ENCODE data around the gene SORCS3.

The SORCS3 gene

DNA sequence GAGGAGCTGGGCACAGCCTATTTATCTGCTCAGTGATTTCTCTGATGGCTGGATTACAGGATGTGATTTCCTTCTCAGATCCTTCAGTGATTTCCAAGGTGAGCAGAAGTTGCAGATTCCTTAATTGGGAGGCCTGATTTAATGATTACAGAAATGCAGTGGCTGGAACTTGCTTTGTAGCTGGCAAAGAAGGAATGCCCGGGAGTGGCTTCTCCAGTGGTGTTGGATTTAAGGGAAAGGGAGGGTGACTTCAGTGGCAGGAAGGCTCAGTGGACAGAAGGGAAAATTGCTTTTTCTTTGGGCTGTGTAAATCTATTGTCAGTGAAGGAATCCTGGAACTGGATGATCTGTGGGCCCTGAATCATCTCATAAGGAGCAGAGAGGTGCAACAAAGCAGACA is 5.1 kb downstream of the SORCS3 start:
- no peak for DNase-seq (ENCODE audit: low read depth)

DNA sequence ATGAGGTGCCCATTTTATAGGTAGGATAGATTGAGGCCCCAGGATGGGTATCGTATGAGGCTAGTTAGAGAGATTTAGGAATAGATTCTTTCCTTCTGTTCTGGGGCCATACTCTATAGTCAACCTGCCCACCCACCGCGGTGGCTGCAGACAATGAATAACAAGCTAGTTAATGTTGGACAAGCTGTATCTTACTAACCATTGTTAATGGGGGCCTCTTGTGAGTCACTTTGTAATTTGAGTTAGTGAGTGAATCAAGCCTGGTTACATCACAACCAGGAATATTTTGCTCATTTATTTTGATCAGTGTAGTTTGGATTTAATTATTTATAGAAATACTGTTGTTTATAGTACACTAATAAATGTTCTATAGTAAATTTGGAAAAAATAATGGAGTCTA is 7.3 kb downstream of the SORCS3 start:
- no peak for DNase-seq (ENCODE audit: low read depth)

DNA sequence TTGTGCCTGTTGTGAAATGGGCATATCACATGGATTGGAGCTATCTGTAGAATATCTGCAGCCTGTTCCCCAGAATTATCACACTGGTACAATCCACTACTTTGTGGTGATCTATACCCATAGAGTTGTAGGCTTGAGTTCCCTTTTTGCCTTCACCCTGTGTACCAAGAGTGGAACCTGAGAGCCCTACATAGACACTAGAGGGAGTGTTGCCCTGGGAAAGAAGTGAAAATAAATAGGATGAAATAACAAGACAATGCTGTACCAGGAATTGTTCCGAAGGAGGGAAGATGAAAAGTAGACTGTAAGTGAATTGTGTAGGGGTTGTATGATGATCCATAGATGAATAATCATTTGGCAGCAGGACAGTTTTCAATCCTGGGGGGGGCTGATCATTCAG is 9.0 kb downstream of the SORCS3 start:
- no peak for DNase-seq (ENCODE audit: low read depth)

DNA sequence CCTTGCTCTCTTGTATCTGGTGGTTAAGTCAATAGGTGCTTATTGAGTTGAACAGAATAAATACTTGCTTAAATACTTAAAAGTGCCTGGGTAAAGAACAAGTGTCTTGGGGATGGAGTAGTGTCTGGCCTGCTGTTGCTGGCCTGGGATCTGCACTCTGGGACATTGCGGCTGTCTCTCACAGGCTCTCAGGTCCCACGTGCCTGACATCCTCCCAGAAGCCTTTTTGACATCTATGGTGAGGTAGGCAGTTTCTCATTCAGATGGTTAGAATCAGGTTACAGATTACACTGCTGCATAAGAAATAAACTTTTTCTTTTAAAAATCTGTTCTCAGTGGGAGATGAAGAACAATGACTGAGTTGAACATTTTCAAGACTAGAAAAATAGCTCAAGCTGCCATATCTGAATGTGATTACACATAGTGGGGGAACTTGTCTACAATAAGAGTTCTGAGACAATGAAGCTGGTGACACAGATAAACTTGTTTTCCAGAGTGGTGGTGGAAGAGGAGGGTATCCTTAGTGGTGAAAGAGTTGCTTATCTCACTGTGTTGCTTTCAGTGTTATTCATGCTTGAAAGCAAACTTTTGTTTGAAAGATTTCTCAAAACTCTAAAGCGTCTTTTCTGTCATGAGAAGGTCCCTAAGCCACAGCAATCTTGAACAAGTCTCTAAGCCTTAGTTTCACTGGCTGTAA is 9.7 kb downstream of the SORCS3 start:
- no peak for DNase-seq (ENCODE audit: low read depth)

DNA sequence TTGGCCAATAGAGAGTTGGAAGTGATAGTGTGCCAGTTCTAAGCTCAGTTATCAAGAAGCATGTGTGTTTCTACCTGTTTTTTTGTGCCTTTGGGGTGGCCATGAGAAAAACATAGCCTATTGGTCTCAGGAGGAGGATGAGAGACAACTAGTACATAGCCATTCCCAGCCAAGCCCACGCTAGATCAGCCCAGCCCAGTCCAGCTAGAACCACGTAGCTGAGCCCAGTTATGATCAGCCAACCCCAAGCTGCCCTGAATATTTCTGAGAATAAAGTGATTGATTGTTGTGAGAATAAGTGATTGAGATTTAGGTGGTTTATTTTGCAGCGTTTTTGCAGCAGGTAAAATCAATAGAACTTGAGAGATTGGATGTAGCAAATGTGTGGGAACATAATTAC is 15.9 kb downstream of the SORCS3 start:
- no peak for DNase-seq (ENCODE audit: low read depth)

DNA sequence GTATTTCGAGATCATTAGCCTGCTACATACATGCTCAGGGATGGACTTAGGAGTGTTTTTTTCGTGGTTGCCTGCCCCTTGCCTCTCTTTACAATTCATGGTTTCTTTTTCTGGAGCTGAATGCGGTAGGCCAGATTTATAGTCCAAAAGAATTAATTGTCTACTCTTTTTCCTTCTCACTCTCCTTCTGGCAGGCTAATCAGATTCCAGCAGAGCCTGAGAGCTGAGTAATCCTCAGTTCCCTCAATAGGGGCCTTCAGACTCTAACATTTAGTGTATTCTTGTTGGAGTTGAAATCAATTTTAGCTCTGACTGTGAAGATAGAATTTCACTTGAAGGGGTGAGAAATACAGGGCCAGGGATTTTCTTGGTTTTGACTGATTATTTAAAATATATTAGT is 16.4 kb downstream of the SORCS3 start:
- no peak for DNase-seq (ENCODE audit: low read depth)

DNA sequence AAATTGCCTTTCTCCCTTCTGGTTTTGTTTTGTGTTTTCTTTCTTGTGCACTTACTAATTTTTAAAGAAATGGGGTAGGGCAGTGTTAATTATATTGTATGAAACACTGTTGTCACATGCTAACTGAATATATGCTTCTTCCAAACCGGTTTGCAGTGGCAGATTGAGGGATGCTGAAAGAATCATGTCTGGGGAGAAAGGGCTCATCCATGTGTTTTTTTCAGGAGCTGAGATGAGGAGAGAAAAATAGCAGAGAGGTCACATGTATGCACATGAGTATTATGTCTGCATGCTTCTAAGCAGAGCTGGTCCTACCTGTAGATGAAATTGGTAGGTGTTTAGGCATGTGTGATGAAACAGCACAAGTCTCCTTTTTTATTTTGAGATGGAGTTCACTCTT is 17.0 kb downstream of the SORCS3 start:
- DNase-seq (ENCODE audit: low read depth) = no peak

DNA sequence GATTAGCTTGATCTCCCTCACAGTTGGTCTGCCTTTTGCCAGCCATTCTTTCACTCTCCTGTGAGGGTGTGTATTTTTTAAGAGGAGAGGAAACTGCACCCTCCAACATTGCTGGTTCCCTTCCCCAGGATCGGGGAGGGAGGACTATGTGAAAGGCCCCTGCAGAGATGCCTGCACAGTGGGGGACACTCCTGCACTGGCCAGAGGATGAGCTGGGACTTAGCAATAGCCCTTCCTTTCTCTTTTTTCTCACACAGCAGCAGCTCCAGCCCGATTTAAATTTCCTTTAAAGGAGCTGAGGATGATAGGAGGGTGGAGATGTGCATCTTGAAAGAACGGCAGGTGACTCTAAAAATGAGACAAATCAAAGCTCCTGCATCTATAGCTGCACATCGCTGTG is 18.7 kb downstream of the SORCS3 start:
- DNase-seq (ENCODE audit: low read depth) = no peak

DNA sequence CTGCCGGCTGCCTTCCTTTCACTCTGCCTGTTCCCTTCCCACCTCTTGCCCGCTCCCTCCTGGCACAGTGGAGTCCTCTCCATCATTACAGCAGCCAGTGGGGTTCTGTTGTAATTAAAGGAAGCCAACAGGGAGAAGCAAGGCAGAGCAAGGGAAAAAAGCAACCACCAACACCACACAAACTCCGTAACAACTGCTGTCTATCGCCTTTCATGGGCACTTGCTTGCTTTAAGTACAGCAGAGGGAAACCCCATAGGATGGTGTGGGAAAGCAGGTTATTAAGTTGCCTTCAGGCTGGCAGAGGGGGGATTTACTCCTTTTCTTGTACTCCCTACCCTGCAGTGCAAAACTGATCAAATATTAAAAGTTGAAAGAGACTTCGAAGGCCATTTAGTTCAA is 22.0 kb downstream of the SORCS3 start:
- DNase-seq (ENCODE audit: low read depth) = no peak

DNA sequence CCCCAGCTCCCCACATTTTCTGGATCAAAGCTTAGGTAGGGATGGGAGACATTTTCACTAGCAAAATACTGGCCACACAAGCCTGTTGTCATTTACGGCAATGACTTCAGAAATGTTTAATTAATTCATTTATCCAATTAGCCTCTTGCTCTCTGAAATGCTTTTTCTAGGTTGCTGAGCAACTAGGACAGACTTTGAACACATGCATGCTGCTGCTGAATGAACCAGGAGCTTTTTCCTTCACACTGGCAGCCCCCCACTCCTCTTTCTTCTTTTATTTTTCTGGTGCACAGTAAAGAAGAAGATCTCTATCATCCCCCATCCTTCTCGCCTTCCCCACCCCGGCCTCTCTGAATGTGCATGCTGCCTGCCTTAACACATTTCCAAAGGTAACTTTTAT is 22.5 kb downstream of the SORCS3 start:
- DNase-seq (ENCODE audit: low read depth) = no peak

DNA sequence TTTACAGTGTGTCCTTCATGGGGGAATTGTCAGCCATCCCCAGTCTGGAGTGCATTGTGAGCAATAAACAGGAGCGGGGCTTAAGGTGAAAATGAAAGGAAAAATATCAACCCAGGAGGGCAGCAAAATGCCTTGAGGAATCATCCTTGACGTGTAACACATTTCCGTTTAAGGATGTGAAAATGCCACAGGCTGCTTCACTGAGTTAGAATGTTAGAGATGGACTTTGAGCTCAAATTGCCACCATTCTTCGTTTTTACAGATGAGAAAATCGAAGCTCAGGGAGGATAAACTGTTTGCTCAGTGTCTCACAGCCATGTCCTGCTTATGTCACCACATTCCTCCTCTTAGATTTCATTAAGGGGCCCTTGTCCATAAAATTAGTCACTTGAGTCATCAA is 23.1 kb downstream of the SORCS3 start:
- no peak for DNase-seq (ENCODE audit: low read depth)

DNA sequence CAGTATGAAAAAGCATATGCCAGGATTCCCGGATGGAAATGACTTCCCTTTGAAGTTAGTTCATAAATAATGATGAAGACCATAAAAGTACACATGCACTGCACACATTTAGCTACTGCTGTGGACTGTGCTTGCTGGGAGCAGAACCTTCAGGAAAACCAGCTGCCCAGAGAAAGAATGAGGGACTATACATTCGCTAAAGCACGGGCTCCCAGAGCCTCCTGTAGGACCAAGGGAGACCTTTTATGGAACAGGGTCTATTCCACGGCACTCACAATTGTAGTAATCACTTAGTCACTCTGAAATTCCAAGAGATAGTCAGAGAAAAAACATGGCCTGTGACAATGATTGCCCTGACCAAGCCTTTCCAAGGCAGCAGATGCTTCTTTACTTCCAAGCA is 24.1 kb downstream of the SORCS3 start:
- DNase-seq (ENCODE audit: low read depth) = no peak

DNA sequence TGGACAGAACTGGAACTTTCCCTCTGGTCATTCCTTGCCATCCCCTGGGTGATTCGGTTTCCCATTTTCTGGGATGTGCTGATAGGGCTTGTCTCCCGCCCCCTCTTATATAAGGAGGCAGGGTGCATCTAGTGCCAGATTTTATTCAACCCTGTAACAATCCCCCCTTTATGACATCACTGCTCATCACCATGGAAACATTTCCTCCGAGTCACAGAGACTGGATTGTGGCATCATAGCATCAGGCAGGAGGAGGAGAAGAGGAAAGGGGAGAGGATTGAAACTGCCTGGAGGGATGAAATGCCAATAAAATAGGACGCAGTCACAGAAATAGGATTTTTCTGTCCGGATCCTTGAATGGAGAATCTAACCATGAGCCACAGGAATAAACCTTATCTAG is 25.0 kb downstream of the SORCS3 start:
- DNase-seq (ENCODE audit: low read depth) = no peak

DNA sequence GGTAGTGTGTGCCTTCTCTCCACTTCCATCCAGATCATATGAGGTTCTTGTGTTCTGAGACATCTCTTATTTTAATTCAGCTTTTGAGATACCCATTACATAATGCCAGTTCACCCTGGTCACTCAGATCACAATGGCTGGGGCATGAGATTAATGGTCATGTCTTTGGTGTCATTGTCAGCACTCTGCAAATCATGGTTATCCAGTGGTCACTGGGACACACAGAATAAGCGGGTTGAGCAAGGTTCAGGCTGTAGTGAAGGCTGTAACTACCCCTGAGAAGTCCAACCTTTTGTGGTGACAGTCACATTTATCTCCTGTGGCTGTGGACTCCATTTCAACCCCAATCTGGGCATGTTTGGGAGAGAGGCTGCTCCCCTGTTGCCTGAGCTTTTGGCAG is 35.8 kb downstream of the SORCS3 start:
- DNase-seq (ENCODE audit: low read depth) = no peak

DNA sequence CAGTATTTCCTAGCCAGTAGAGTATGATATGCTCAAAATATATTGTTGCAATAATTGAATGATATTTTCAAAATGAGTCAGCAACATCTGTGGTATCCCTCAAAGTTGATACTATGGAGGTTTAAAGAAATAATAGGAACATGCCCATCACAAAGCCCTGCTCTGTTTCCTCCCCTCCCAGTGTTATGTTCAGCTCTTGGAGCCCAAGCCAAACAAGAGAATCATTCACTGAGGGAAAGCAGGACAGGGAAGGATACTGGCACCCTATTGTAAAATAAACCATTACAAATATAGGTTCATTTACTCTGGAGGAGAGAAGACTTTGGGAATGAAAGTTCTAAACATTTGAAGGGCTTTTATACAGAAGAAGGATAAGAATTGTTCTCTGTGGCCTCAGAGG is 37.6 kb downstream of the SORCS3 start:
- no peak for DNase-seq (ENCODE audit: low read depth)

DNA sequence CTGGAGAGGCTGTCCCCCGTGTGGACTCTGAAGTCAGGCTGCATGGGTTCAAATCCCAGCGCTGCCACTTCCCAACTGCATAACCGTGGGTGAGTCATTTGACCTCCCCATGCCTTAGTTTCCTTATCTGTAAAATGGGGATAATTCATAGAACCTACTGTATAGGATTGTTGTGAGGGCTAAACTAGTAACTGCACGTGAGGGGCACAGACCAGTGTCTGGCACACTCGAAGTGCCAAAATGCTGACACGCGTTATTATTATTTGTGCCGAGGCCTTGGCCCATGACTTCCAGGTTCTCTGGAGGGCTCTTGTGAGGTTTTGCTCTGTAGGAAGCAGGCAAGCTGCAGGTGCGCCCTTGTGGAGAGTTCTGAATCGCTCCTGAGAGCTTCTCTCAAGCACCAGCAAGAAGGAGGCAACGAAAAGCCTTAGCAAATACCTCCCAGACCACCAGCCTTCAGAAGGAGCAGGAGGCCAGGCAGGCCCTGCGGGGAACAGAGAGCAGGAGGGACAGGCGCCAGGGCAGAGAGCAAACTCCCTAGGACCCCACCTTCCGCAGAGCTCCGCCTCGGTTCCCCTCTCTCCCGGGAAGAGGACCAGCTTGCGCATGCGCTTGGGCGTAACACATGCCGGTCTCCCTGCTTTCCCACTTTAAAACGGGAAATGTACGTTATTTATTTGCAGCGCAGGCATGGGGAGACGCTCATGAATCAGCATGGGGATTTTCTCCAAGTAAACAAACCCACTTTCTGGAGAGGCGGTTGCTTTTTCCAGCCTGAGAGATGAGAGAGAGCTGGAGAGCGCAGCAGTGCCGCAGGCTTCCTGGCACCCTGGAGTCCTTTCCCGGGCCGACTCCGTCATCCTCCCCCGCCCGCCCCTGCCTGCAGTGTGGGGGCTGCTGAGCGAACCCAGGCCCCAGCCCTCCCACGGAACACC is 39.6 kb downstream of the SORCS3 start:
- DNase-seq (ENCODE audit: low read depth) = no peak

DNA sequence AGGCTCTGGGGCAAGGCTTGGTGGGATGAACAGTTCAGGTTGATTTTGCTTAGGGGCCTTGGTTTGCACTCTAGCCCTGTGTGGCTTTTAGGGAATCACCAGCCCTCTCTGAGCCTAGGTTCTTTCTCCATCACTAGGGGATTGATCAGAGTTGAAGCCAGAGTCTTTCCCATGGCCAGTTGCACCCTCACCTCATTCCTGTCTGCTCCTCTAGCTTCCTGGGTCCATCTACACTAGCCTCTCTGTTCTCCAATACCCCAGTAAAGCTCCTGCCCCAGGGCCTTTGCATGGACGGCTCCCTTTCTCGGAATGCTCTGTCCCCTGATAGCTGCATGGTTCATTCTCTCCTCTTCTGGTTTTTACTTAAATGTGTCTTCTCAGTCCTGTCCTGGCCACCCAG is 40.4 kb downstream of the SORCS3 start:
- DNase-seq (ENCODE audit: low read depth) = no peak

DNA sequence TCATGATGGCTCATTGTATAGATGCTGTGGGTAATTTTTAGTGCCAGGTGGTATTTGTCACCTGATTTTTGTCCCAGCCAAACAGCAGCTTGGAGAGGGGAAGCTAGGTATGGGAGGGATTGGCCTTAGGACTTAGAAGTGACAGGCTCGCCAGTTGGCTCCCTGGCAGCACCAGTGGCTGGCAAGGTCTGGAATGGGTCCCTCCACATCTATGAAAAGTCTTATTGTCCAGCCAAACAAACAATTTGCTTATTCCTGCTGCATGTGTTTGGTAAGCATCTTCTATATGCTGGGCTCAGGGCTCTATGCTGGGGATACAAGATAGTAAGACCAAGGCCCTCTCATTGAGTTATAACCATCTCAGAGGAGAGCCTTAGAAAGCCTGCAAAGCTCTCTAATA is 42.5 kb downstream of the SORCS3 start:
- no peak for DNase-seq (ENCODE audit: low read depth)

DNA sequence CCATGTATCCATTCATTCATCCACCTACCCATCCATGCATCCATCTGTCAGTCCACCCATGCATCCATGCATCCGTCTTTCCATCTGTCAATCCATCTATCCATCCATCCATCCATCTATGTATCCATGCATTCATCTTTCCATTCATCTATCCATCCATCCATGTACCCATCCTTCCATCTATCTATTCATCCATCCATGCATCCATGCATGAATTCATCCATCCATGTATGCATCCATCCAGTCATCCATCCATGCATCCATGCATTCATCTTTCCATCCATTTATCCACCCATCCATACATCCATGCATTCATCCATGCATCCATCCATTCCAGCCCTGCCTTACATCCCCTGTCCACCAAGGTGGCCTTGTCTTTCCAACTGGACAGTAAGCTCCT is 45.7 kb downstream of the SORCS3 start:
- no peak for DNase-seq (ENCODE audit: low read depth)

DNA sequence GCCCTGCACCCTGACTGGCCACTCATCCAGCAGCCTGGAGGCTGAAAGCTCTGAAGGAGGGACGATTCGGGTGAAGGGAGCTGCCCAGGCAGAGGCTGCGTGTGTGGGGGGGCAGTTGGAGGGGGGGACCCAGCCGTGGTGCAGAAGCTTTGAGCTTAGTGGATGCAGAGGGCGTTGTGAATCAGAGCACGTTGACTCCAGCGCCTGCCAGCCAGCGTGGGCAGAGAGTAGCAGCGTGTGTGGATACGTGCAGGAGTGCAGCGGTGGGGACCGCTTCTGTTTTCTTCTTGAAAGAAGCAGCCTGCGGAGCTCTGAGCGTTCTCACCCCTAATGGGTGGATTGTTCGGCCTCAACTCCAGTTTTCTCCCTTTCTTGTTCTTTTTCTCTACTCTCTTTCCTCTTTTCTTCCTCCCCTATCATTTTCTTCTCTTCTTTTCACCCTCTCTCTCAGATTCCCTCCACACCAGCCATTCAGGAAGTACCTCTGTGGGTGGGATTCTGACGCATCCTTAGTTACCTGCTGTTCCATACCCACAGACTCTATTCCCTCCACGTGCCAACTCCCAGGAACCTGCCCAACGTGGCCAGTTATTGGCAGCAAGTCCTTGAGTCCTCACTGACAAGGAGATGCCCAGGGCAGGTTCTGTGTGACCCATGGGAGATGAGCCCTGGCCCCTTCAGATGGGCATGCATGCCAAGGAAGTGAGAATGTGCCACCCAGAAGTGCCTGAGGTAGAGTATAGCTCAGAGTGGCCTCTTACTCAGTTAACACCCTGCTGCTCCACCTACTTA is 47.4 kb downstream of the SORCS3 start:
- DNase-seq (ENCODE audit: low read depth) = no peak

DNA sequence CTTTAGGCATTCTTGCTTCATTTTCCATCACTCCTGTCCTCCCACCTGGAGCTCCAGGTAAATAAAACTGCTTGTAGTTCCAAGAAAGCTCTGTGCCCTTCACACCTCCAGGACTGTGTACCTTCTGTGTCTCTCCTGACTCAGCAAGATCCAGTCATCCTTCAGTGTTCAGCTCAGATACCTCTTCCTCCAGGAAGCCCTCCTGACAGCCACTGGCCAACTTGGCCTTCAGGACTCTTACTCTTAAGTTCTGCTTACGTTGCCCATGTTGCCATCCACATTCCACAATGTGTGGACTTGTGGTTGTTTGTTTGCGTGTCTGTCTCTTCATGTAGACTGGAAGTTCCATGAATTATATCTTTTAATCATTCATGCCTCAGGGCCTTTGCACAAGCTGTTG is 48.0 kb downstream of the SORCS3 start:
- no peak for DNase-seq (ENCODE audit: low read depth)

DNA sequence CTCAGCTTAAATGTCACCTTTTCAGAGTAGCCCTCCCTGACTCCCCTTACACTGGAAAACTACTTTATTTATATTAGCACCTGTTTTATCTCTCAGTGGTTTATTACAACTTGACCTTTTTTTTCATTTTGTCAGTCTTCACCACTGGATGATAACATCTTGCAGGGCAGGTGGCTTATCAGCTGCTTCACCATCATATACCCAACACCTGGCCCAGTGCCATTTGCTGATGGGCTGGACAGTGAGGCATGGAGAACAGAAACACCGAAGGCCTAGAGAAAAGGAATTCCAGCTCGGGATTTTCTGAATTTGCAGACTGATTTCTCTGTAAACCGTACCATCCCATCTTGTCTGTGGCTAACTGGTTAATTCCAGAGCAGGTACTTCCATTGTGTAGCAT is 48.5 kb downstream of the SORCS3 start:
- no peak for DNase-seq (ENCODE audit: low read depth)

DNA sequence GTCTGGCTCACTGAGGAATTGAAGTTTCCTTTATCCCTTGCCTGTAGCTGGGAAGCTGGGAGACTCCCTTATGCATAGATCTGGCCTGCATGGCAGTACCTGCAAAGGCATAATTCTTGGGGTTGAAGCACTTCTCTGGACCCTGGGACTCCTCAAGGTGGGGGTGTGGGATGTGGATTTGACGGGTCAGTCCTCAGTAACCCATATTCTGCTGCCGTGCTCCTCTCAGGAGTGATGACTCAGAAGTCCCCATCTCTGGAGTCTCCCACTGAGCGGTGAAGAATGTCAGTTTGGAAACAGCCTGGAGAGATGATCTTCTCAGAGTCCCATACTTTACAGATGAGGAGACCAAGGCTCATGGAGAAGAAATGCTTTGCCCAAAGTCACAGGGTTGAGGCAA is 49.0 kb downstream of the SORCS3 start:
- DNase-seq (ENCODE audit: low read depth) = no peak

Measured in stimulated activated CD4-positive, alpha-beta T cell treated with anti-CD3 and anti-CD28 coated beads, Interleukin-2, amount 100 ng/mL, for 4 hours (primary cell).